ENCODE results near the gene LRBA.

The LRBA gene

GRCh38 chr4:150641612-150642011 is 373.5 kb downstream of the LRBA start:
- no peak for FAIRE-seq

DNA sequence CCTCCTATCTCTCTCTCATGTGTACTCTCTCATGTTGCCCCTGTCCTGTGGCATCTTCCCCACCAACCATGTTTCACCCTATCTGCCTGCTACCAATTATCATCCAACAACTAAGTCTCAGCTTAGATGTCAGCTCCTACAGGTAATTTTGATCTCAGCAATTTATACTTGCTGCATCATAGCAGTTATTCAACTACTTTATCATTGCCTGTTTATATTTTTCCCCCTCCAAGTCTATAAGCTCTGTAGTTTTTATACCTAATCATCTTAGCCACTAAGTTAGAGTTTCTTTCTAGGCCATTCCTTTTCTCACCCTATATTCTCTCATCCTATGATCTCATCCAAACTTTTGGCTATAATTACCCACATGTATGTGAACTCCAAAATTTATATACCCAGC is 382.4 kb downstream of the LRBA start:
- no peak for FAIRE-seq

GRCh38 chr4:150628073-150628472 is 387.0 kb downstream of the LRBA start:
- no peak for FAIRE-seq

DNA sequence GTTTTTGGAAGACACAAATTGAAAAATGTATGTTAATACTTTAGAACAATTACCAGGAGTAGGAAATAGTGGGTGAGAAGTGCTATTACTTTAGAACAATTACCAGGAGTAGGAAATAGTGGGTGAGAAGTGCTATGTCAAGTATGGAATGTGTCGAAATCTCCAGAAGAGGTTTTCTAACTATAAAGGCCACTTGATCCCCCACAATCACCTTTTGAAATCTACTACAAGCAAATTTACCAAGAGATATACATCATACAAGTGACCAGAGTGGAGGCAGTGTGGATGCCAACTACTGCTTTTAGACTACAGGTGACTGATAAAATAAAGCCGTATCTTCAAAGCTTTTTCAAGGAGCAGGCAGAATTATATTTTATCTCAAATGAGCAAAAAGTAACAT is 390.1 kb downstream of the LRBA start:
- FAIRE-seq, result no peak

DNA sequence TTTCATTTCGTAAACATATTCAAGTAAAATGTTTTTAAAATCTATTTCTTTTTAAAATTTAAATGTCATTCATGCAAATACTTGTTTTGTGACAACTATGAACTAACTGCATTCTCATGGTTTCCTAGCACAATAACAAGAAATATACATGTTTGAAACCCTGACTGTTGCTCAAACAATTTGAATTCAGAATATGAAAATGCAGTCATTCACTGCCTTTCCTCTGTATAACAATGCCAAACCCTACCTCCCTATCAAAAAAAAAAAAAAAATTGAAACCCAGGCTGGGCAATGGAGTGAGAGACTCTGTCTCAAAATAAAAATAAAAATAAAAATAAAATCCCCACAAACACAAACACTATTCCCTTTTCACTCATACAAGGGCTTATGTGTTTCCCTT is 391.0 kb downstream of the LRBA start:
- no peak for FAIRE-seq

GRCh38 chr4:150619042-150619441 is 396.0 kb downstream of the LRBA start:
- no peak for FAIRE-seq

GRCh38 chr4:150609131-150609530 is 406.0 kb downstream of the LRBA start:
- FAIRE-seq, result no peak

DNA sequence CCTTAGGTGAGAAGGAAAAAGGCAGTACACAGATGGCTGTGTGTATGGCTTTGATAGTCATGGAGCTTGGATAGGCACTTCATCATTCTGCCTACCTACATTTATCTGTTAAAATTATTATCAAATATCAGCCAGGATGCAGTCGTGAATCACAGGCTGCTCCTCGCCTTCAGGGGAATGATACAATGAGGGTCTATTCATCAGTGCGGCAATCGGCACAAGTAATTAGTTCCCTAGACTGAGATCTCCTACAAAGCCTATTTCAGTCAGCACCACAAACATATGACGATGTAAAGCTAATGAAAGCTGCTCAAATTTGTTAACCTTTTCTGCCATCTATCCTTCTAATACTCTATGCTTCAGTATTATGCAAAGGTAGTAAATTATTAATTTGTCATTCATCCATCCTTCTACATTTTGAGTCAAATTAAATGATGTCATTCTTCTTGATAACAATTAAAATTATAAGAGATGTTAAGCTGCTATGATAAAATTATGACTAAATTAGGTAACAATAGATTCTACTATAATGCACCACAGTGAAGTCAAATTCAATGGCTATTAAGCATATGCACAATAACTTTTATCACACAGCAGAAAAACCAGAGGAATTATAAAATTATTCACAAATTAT is 414.2 kb downstream of the LRBA start:
- FAIRE-seq, result no peak

DNA sequence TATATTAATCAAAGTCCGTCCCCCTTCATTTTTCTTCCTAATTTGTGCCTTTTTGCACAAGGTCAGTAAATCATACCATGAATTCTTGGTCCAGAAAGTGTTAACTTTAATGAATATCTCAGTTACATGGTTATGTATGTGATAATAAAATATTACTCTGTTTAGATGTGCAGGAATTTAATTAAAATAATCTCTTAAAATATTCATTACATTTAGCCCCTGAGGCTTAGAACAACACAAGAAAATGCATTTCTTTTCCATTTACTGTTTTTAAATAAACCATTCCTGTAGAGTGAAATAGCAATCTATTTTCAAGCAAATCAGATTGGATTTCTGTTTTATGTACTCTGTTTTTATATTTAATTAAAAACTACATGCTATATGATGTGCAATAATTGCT is 415.5 kb downstream of the LRBA start:
- FAIRE-seq, result no peak

- no peak for FAIRE-seq
Measured at GRCh38 chr4:150598909-150599308, 416.2 kb downstream of the LRBA start.

- no peak for FAIRE-seq
Measured at GRCh38 chr4:150593996-150594395, 421.1 kb downstream of the LRBA start.

DNA sequence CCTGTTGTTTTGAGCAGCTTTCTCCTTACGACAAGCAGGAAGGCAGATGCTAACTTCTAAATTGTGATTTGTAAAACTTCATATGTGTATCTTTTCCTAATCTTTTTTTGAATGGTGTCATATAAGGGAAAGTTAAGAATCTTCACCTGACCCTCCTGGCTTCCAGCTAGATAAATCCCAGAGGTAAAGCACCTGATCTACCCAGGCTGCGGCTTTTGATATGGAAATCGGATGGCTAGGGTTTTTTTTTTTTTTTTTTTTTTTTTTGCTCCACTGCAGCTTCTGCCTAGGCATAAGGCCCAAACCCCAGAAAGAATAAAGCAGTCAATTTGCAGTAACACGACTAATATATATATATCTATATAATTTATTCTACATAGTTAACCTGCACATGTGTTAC is 423.2 kb downstream of the LRBA start:
- FAIRE-seq, result no peak

- no peak for FAIRE-seq
Measured at GRCh38 chr4:150591406-150591805, 423.7 kb downstream of the LRBA start.

- no peak for FAIRE-seq
Measured at GRCh38 chr4:150590631-150591030, 424.5 kb downstream of the LRBA start.

GRCh38 chr4:150589157-150589556 is 425.9 kb downstream of the LRBA start:
- FAIRE-seq, result no peak

DNA sequence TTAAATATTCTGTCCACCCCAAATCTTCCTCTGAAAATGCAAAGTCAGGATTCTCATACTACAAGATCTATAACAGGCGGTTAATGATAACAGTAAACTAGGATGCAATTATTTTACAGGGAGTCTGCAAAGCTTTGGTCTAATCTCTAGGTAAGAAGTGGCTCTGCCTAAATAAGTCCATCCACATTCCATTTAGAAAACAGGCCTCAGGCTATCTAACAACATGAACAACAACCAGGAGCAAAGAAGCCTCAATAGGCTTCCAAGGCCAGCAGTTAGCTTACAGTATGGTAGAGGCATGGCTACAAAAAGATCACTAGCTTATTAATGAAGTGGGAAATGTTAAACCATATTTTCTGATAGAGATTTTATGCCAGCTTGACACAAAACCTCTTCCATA is 426.8 kb downstream of the LRBA start:
- no peak for FAIRE-seq

GRCh38 chr4:150586162-150586810 is 428.8 kb downstream of the LRBA start:
- FAIRE-seq, result no peak

DNA sequence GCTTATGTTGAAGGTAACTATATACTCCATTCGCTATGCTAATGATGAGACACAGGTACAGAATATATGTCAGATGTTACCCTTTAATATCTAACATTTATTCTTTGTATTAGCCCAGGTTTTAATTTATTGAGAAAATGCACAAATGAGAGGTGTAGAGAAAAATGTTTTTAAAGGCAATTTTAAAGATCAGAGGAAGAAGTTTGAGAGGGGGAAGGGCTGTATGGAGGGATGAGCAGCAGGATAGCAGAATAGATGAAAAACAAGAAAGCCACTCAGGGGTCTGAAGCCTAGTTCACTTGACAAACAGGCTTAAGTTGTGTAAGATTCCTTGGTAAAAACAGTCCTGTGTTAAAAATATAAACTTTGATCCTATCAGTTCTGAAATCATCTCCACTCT is 429.5 kb downstream of the LRBA start:
- FAIRE-seq, result no peak

GRCh38 chr4:150584111-150584915 is 430.8 kb downstream of the LRBA start:
- no peak for FAIRE-seq

GRCh38 chr4:150583287-150584110 is 431.6 kb downstream of the LRBA start:
- no peak for FAIRE-seq

DNA sequence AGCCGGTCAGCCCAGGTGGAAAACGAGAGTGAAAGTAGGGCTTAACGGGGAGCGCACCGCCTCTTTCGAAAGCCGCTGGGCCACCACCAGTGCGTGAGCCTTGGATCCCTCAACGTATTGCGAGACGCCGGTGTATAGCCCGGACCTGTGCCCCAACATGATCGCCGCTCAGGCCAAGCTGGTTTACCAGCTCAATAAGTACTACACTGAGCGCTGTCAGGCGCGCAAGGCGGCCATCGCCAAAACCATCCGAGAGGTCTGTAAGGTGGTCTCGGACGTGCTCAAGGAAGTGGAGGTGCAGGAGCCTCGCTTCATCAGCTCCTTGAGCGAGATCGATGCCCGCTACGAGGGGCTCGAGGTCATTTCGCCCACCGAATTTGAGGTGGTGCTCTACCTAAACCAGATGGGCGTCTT is 432.2 kb downstream of the LRBA start:
- no peak for FAIRE-seq

DNA sequence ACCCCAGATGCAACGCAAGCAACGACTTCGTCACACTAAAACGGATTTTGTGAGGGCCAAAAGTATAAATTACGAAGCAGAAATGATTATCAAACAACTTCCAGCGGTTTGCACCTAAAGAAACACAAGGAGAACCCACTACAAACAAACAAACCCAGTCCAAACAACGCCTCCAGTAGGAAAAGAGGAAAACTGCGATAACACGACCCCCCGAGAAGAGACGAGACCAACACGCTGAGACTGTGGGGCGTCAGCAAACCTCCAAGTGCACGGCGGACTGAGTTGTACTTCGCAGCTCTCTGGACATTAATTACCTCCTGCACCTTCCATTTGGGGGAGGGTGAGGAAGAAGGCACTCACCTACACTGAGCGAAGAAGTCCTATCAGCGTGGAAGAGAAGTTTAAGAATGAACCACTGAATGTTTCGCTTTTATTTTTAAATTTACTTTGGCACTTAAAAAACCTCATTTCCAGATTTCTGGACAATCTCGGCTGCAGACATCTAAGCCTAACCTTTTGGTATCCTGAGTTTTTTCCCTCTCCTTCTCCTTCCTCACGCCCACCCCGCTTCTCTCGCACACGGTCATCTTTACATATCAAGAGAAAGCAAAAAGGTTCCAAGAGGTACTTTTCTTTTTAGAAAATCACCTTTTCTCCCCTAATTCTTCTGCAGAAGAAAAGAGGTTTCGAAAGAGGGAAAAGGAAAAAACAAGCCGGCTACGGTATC is 432.8 kb downstream of the LRBA start, which contains the start of gene MAB21L2:
Gene MAB21L2, plus strand, starts transcription at position 6 of the 727 bp plus-strand sequence. CDS start 879 bp downstream, outside the sequence.
- FAIRE-seq, result no peak

Measured in TTC549 (cell line).